ENCODE results near the gene SUPT20HL2.
"Not testable (repeated sequence)": the region's sequence is repeated elsewhere in the genome, so short reads cannot be mapped to it uniquely, and the experiment has no call there.

The SUPT20HL2 gene

DNA sequence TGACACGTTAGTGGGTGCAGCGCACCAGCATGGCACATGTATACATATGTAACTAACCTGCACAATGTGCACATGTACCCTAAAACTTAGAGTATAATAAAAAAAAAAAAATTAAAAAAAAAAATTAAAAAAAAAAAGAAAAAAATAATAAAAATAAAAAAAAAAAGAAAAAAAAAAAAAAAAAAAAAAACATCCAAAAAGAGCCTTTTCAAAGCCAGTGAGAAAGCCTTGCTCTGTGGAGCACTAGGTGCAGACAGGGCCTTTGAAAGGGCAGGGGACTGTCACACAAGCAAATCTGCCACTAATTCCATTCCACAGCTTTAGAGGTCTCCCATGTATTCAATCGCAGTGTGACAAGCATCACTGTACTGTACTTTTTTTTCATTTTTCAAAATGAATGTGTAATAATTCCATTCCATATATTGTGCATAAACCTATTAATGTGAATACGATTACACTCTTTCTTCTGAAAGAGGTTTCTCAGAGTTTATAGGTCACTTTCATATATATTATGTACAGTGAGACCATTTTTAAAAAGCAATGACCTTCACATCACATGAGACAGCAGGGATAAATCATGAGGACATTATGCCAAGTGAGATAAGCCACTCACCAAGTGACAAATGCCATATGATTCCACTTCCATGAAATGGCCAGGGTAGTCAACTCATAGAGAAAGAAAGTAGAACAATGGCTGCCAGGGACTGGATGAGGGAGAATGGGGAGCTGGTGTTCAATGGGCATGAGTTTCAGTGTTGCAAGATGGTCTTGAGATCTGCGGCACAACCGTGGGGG is 4.1 kb downstream of the SUPT20HL2 start:
- DNase-seq, result not testable (repeated sequence)

DNA sequence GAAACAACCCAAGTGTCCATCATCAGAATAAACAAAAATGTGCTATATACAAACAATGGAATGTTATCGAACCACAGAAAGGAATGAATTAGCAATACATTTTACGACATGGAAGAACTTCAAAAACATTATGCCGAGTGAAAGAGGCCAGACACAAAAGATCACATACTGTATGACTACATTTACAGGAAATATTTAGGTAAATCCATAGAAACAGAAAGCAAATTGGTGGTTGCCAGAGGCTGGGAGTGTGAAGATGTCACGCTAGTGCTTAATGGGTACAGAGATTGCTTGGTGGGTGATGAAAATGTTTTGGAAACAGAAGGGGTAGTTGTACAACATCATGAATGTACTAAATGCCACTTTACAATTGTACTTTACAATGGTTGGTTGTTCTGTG is 5.1 kb downstream of the SUPT20HL2 start:
- not testable (repeated sequence) for DNase-seq

DNA sequence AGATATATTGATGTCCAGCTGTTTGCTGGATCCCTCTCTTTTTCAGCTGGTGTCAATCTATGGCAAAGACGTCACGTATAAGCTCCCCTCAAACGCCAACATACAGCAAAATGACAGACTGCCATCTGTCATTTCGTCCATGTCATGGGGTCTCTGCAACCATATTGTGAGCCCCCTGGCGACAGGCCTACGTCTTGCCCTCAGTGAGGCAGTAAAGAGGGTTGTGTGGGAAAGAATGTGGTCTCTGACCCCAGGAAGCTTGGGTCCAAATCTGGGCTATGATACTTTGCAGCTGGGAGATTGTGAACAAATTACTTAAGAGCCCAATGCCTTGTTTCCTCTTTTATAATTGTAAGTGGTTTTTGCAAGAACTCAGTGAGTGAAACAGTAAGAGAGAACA is 7.4 kb downstream of the SUPT20HL2 start:
- DNase-seq, result no peak

DNA sequence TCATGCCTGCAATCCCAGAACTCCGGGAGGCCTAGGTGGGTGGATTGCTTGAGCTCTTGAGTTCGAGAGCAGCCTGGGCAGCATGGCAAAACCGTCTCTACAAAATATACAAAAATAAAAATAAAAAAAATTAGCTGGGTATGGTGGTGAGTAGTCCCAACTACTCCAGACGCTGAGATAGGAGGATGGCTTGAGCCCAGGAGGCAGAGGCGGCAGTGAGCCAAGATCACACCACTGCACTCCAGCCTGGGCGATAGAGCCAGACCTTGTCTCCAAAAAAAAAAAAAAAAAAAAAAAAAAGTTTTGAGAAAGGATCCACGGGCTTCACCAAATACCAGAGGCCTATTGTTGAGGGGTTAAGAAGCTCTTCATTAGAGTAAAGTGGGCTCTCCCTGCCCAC is 8.0 kb downstream of the SUPT20HL2 start:
- DNase-seq, result no peak

DNA sequence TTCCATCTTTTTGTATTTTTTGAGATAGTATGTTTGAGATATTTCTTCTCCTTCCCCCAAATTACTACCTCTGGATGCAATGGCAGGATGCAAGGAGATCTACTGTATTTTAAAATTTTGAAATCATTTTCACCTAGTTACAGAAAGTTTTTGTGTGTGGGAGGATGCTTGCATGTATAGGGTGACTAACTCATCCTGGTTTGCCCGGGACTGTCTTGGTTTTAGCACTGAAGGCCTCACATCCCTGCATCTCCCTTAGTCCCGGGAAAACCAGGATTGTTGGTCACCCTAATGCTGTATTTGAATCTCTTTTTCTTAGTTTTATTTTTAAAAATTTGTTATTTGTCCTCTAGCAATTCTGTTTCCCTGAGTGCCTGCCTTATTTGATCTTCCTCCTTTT is 12.1 kb downstream of the SUPT20HL2 start:
- no peak for DNase-seq

DNA sequence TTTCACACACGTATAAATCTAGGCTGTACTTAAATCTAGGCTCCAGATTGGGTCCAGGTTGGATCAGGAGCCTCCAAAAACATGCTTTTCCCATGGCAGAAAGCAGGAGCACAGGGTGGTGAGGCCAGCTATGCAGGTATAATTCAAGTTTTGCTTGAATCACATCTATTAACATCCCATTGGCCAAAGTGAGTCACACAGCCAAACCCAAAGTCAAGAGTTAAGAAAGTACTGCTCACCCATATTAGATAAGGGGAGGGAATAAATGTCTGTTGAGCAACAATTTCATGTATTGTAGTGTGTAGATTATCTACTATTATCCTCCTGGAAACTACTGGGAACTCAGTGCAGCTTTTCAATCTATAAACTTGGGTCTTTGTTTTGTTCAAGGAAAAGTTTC is 12.8 kb downstream of the SUPT20HL2 start:
- no peak for DNase-seq

DNA sequence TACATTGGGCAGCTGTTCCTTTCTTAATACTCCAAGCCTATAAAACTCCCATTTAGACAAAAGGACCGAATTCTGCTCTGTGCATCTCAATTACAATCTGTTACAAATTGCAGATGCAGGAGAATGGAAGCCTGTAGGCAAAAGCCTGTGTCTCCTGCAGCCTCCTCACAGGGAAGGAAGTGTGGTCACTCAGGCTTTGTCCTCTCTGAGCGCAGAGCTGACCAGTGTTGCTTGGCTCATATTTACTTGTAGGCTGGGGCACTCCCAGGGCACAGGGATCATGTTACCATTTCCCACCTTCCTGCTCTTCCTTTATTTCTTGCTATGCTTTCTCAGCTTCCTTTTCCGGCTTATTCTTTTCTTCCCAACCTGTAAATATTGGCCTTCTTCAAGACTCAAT is 15.7 kb downstream of the SUPT20HL2 start:
- no peak for DNase-seq

DNA sequence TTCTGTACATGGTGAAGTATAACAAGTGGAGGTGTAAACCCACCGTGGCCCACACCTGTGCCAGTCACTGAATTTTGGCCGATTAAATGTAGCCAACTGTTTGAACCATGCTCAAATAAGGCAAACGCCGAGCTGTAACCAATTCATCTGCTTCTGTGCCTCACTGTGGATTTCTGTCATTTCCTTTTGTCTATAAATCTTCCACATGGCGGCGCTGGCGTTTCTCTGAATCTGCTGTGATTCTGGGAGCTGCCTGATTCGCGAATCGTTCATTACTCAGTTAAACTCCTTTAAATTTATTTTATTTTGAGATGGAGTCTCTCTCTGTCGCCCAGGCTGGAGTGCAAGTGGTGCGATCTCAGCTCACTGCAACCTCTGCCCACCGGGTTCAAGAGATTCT is 19.2 kb downstream of the SUPT20HL2 start:
- no peak for DNase-seq

DNA sequence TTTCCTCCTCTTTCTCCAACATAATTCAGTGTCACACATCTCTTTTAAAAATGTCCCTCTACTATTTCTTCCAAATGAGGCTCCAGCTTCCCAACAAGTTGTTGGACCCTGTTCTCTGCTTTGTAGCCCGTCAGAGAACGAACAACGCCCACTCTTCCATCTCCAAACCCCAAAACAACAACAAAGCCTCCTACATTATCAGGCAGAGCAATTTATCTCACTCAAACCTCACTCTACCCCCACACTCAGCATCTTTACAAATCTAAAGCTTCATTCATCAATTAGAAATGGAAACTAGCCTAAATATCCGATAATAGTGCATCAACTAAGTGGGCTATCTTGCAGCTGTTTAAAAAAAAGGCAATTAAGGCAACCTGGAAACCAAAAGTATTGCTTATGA is 20.5 kb downstream of the SUPT20HL2 start:
- DNase-seq, result no peak

DNA sequence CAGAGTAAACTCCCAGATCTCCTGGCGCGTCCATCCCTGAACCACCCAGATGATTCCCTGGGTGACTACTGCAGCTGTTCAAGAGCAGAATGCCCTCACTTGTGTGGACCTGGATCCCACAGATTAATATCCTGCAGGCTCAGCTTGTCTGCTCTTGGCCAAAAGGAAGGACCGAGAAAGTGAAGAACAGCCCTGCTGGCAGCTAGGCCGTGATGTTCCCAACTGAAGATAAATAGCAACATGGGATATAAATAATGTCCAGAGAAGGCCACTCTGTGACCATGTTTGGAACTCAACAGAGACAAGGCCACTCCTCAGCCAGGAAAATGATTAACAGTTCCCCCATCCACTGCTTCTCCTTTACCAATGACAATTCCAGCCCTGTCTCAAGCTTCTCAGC is 21.5 kb downstream of the SUPT20HL2 start:
- DNase-seq, result no peak

DNA sequence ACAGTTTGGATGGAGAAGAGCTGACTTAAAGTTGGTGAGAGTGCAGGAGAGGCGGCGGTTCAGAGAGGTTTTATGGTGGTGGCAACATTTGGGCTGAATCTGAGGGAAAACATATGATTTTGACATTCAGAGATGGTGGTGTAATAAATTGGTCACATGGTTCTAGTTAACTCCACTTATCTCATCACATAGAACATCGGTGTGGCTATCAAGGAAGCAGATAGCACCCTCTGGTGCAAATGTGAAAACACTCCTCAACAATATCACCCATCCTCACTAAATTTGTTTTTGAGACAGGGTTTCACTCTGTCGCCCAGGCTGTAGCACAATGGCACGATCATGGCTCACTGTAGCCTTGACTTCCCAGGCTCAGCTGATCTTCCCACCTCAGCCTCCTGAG is 28.8 kb downstream of the SUPT20HL2 start:
- no peak for DNase-seq

DNA sequence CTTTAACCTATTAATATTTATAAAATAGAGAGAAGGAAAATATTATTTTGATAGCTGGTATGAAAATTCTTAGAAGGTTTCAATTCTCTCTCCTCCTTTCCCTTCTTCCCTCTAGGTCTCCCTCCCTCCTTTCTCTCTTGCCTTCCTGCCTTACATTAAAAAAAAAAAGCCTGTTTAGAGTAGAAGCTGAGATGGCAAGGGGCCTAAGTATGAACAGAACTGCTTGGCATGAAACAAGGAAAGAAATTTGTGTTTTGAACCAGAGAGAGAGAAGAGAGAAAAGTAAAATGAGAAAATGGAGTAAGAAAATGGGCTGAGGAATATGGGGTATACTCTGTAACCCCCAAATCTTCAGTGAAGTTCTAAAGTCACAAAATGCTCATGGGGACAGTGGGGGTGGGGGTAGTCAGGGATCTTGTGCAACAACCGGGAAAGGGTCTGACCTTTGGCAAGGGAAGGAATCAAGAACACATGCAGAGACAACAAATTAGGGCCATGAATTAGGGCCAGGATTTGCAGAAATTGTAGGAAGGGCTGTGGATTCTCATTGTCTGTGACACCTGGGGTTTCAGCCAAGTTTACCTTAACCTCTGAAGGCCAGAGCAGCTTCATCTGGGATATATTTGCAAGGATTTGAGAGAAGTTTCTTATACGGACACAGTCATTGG is 30.6 kb downstream of the SUPT20HL2 start:
- DNase-seq, result no peak

DNA sequence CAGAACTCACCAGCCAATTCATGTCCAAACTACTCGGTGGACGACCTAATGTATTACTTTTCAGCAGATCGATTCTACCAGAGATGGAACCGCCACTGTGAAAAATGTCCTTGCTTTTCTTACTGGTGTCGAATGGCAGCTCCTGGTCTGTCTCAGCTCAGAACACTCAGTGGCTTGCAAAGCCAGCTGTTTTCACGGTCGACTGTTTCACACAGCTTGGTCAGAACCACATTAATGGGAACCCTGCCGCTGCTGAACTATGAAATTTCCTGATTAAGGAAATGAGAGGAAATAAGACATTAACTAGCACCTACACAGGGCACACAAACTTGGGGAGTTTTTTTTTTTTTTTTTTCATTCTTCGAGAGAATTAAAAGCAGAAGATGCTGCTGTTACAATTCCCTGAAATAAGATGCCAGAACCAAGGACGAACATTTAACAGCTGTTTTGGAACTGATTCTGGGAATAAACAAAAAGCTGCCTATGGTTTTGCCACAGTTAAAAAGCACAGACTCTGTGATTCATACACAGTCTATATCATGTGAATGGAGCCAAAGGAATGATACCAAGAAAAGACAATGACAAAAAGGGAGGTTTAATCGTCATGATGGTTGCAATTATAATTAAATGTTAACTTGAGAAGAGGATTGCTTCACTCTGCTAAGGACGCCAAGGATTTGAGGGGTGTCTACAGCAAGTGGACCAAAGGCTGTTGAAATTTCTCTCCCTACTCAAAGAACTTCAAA is 31.3 kb downstream of the SUPT20HL2 start:
- DNase-seq, result no peak

DNA sequence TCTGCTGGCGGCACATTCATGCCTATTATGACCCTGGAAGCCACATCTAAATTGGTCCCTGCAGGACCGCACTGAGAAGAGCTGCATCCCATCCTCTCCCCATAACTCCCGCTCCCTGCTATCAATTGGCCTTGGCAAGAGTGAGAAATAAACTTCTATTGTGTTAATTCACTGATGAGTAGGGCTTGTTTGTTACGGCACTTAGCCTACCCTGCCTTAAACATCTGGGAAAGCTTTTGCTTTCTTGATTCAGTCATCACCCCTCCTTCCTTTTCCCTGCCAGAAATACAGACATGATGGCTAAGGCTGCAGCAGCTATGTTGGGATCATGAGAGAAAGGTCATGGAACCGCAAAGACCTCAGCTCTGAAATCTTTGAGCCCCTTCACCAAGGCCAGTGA is 36.5 kb downstream of the SUPT20HL2 start:
- no peak for DNase-seq

DNA sequence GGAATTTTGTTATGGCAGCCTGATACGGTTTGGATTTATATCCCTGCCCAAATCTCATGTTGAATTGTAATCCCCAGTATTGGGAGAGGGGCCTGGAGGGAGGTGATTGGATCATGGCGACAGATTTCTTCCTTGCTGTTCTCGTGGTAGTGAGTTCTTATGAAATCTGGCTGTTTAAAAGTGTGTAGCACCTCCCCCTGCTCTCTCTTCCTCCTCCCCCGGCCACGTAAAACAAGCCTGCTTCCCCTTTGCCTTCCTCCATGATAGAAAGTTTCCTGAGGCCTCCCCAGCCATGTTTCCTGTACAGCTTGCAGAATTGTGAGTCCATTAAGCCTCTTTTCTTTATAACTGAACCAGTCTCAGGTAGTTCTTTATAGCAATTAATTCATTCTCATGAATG is 37.9 kb downstream of the SUPT20HL2 start:
- no peak for DNase-seq

DNA sequence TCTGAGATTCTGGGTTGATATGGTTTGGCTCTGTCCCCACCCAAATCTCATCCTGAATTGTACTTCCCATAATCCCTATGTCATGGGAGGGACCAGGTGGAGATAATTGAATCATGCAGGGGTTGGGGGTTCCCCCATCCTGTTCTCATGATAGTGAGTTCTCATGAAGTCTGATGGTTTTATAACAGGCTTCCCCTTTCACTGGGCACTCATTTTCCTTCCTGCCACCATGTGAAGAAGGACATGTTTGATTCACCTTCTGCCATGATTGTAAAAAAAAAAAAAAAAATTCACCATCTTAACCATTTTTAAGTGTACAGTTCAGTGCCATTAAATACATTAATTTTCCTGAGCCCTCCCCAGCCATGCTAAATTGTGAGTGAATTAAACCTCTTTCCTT is 42.6 kb downstream of the SUPT20HL2 start:
- DNase-seq, result no peak

DNA sequence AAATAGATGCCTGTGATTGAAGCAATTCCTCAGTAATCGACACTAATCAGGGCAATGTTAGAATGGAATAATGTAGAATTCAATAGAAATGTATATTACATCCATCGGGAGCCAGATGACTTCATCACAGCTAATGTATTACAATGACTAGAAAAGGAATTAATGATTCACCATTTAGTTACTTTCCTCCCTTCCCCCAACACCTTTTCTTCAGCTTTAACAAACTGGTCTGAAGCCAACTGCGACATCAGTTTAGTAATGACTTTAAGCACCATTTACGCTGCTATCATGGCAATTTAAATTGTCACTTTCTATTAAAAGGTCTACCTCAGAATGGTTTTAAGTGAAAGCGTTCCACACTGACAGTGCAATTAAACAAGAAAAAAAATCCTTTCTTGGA is 45.1 kb downstream of the SUPT20HL2 start:
- no peak for DNase-seq

DNA sequence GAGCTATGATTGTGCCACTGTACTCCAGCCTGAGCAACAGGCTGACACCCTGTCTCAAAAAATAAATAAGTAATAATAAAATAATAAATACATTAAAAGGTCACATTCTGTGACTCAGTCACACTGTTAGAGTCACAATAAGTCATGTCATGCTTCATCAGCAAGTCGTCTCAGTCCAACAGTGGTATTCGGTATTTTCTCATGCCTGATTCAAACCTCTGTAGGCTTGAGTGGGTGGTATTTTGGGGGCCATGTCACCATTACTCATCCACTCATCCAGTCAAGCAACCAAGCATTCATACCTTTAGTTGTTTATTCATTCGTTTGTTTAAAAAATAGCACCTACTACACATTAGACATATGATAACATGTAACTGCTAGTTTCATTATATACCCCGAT is 46.9 kb downstream of the SUPT20HL2 start:
- no peak for DNase-seq

DNA sequence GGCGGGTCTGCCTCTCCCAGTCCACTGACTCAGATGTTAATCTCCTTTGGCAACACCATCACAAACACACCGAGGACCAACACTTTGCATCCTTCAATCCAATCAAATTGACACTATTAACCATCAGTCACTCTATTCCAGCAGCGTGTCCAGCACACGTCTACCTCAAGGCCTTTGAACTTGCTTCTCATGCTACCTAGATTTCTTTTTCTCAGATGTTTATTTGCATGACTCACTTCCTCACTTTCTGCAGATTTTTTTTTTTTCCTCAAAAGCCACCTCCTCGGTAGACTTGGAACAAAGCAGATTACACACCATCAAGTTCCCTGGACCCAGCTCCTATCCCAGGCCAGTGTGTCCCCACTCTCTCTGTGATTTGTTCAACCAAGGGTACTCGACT is 49.5 kb downstream of the SUPT20HL2 start:
- DNase-seq, result no peak

DNA sequence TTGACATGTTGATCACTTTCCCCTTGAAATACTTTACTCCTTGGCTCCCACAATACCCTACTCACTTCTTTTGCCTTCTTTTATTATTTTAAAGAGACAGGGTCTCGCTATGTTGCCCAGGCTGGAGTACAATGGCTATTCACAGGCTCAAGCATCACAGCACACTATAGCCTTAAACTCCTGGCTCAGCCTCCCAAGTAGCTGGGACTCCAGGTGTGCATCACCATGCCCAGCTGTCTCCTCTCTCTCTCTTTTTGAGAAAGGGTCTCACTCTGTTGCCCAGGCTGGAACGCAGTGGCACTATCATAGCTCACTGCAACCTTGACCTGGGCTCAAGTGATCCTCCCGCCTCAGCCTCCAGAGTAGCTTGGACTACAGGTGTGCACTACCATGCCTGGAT is 51.6 kb downstream of the SUPT20HL2 start:
- DNase-seq, result no peak

All from NCI-H1930 (cell line).